Right lobe of liver (tissue), 6 donors: ENCODE measurements around the gene TMX4. TPM values are rescaled to one million over a fixed set of nuclear protein-coding genes. Genes with fewer than 3 reads are reported as not detected.
A peak's percentile ranks its signal among the peaks of the same experiment; 100 is the strongest.
"Not testable (repeated sequence)": the region's sequence is repeated elsewhere in the genome, so short reads cannot be mapped to it uniquely, and the experiment has no call there.

ENCODE experiments used
- ATAC-seq, 4 donors: fragments of 200-7000 bp; cut with Tn5 transposase; one replicate each; pipeline ENCODE4 v1.9.1; 2020; ENCODE audit warnings: mild to moderate bottlenecking in 4 of 4, moderate library complexity in 4 of 4
- DNase-seq, 3 donors: peaks; one replicate each; pipeline ENCODE4 v3.0.0-alpha.2; 2020
- H3K27ac ChIP-seq, 3 donors: fragments of 200-600 bp; one replicate each; pipeline ENCODE4 v1.8.0; 2022
- H3K27me3 ChIP-seq, 2 donors: fragments of 200-600 bp; one replicate each; pipeline ENCODE4 v1.8.0; 2022
- H3K36me3 ChIP-seq, 4 donors: fragments of 200-600 bp; sonication (generic) in 1 of 4; one replicate each; pipeline versions ENCODE4 v1.5.1 to v1.8.0; 2017 to 2022; ENCODE audit warnings: control low read depth in 1 of 4
- H3K4me1 ChIP-seq, 4 donors: fragments of 200-600 bp; sonication (generic) in 1 of 4; one replicate each; pipeline versions ENCODE4 v1.5.1 to v1.8.0; 2017 to 2022; ENCODE audit warnings: control low read depth in 1 of 4
- H3K4me3 ChIP-seq, 3 donors: fragments of 200-600 bp; one replicate each; pipeline ENCODE4 v1.8.0; 2022
- H3K9me3 ChIP-seq, 4 donors: fragments of 200-600 bp; sonication (generic) in 1 of 4; one replicate each; pipeline versions ENCODE4 v1.5.1 to v1.8.0; 2017 to 2022; ENCODE audit warnings: control low read depth in 1 of 4
- POLR2A ChIP-seq: fragments of 450-650 bp; IDR thresholded peaks from one replicate; pipeline ENCODE4 v1.6.1; 2017; ENCODE audit warnings: antibody characterized with exemption, mild to moderate bottlenecking
- WGBS: methylation state at CpG from one replicate; pipeline ENCODE4 v1.1.6; 2018; ENCODE audit warnings: low coverage, low lambda C conversion rate; ENCODE audit not compliant: insufficient coverage; ENCODE audit errors: missing lambda C conversion rate; 5-methylcytosine and 5-hydroxymethylcytosine counted together
- intact Hi-C, 2 donors: fragments of 100-400 bp; cut with DNase I; formaldehyde crosslinking; loops; one replicate each; pipeline versions ENCODE4 v1.11.2 to v1.14.1; 2022
- total RNA-seq, 6 experiments: library from RNA; depleted of rRNA in 2 of 6; stranded (reverse); fragments of >200 nt in 2 of 6; fragmentation: NEBNext Ultra II Directional in 3 of 6; extraction: Animal tissue kit (Norgen Biotek cat#: 25700) in 3 of 6; gene quantifications; one replicate each; pipeline versions ENCODE4 v1.1.0 to v1.2.4, GENCODE V29; 2016 to 2023
- TF ChIP-seq, protein P1 (sequence below), 4 donors: fragments of 200-600 bp in 3 of 4; fragments of 450-650 bp in 1 of 4; IDR thresholded peaks; one replicate each; pipeline versions ENCODE4 v1.5.1 to v1.8.0; 2016 to 2022; ENCODE audit warnings: antibody characterized with exemption in 4 of 4, mild to moderate bottlenecking in 2 of 4
- donor health status: DM: no; HTN: yes; CAD: no.
- donor health status: DM: no; HTN: no; CAD: no.
- donor health status: DM: no; HTN: no; CAD: no.
- donor health status: DM: no; HTN: yes; CAD: no.
- donor health status: DM: no; HTN: yes; CAD: no.

Gene TMX4
- total RNA-seq, 6 experiments from 2014 or later: 24.6 to 27.7 (median 25.7) TPM

- 18% methylated on average over 3 of the region's 3 CpGs for WGBS
- Histone ChIP-seq H3K4me1 (no peaks in the 10 kb centered on the region), H3K27ac (no peak overlapping the region), H3K4me3 (no peak overlapping the region), H3K36me3 (no peaks in the 10 kb centered on the region), H3K27me3 (no peaks in the 10 kb centered on the region), H3K9me3 (no peaks in the 10 kb centered on the region)
- no peak for TF ChIP-seq POLR2A
- TF ChIP-seq, protein P1, sequence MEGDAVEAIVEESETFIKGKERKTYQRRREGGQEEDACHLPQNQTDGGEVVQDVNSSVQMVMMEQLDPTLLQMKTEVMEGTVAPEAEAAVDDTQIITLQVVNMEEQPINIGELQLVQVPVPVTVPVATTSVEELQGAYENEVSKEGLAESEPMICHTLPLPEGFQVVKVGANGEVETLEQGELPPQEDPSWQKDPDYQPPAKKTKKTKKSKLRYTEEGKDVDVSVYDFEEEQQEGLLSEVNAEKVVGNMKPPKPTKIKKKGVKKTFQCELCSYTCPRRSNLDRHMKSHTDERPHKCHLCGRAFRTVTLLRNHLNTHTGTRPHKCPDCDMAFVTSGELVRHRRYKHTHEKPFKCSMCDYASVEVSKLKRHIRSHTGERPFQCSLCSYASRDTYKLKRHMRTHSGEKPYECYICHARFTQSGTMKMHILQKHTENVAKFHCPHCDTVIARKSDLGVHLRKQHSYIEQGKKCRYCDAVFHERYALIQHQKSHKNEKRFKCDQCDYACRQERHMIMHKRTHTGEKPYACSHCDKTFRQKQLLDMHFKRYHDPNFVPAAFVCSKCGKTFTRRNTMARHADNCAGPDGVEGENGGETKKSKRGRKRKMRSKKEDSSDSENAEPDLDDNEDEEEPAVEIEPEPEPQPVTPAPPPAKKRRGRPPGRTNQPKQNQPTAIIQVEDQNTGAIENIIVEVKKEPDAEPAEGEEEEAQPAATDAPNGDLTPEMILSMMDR (IDR thresholded peaks at IDR 0.05): no peak
- no peak for DNase-seq
- ATAC-seq: peak in 1 of 4 donors; percentile 57
- intact Hi-C loops: no loop called here
These were observed 53.4 kb downstream of the TMX4 start for GRCh38 chr20:7966176-7966575.

GRCh38 chr20:7959484-7959883, 60.1 kb downstream of the TMX4 start:
- Histone ChIP-seq H3K27ac (peak overlapping the region; percentile 18 to 60 (median 59)), H3K4me3 (no peak overlapping the region), H3K4me1 (peaks cover 0 to 13% (median 3%) of the 10 kb centered on the region in 4 donors), H3K36me3 (no peaks in the 10 kb centered on the region), H3K27me3 (no peaks in the 10 kb centered on the region), H3K9me3 (no peaks in the 10 kb centered on the region)
- peak in 2 of 3 donors; percentile 46 to 72 for DNase-seq
- no peak for TF ChIP-seq POLR2A
- TF ChIP-seq, protein P1 (IDR thresholded peaks at IDR 0.05): peak in 1 of 4 donors; percentile 11
- intact Hi-C loops: no loop called here
- ATAC-seq: peak; percentile 92 to 98 (median 94)
- WGBS: 29% methylated on average over 1 of the region's 1 CpG

GRCh38 chr20:7956561-7956960, 63.0 kb downstream of the TMX4 start:
- H3K27ac ChIP-seq, H3K9me3 ChIP-seq, ATAC-seq, H3K36me3 ChIP-seq, H3K27me3 ChIP-seq, DNase-seq, H3K4me3 ChIP-seq, intact Hi-C loops: not testable (repeated sequence)
- 25% methylated on average over 1 of the region's 9 CpGs for WGBS
- H3K4me1 ChIP-seq: peaks cover 0 to 13% (median 3%) of the 10 kb centered on the region in 4 donors

- DNase-seq (no peak), ATAC-seq (no peak)
- no peaks in the 10 kb centered on the region for H3K27me3 ChIP-seq
- 60% methylated on average over 1 of the region's 1 CpG for WGBS
- no peak overlapping the region for H3K27ac ChIP-seq
- TF ChIP-seq, protein P1 (IDR thresholded peaks at IDR 0.05): no peak
- TF ChIP-seq POLR2A: no peak
- no peaks in the 10 kb centered on the region for H3K9me3 ChIP-seq
- H3K36me3 ChIP-seq: no peaks in the 10 kb centered on the region
- intact Hi-C loops: no loop called here
- no peaks in the 10 kb centered on the region for H3K4me1 ChIP-seq
- no peak overlapping the region for H3K4me3 ChIP-seq
These were observed 69.2 kb downstream of the TMX4 start for GRCh38 chr20:7950387-7950786.

DNA sequence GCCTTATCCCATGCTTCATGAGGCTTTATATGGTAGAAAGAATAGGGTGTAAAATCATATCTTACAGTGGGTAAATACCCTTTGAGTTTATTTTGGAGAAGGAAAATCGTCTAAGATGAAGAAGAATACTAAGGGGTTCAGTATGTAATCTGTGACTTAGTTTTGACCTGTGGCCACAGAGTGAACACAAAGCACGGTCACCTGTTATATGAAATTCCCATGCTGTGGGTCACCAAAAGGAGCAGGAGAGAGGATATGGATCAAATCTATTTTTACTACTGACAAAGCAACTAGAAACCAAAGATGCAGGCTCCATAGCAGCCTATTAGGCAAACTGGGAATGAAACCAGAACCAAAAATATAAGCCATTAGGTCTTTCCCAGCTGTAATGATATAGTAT, 75.7 kb downstream of the TMX4 start:
- Histone ChIP-seq H3K4me1 (peaks cover 0 to 7% (median 0%) of the 10 kb centered on the region in 4 donors), H3K36me3 (no peaks in the 10 kb centered on the region), H3K27me3 (no peaks in the 10 kb centered on the region), H3K27ac (no peak overlapping the region), H3K4me3 (no peak overlapping the region), H3K9me3 (no peaks in the 10 kb centered on the region)
- DNase-seq: no peak
- intact Hi-C loops: no loop called here
- no peak for ATAC-seq
- WGBS: 32% methylated on average over 2 of the region's 2 CpGs
- TF ChIP-seq, protein P1 (IDR thresholded peaks at IDR 0.05): no peak
- TF ChIP-seq POLR2A: no peak
